GM12878 (cell line): ENCODE results near the gene HRCT1. TPM values are rescaled to one million over a fixed set of nuclear protein-coding genes. Genes with fewer than 3 reads are reported as not detected.

ENCODE experiments used
- ATAC-seq: fragments of 200-7000 bp; cut with Tn5 transposase; 3 replicates; pipeline ENCODE4 v1.9.1; 2020; ENCODE audit warnings: mild to moderate bottlenecking, moderate library complexity
- BruUV-seq: library from RNA; stranded (reverse); fragments of 400-500 nt; replicated peaks from 2 replicates; lab custom pipeline; 2021; lab: Mats Ljungman, UMichigan
- CTCF ChIA-PET: fragments of 300-600 bp; sonication (Branson Sonifier 250); formaldehyde crosslinking; extraction: SDS; loops from one replicate; lab custom pipeline; 2021; ENCODE audit warnings: inconsistent platforms; lab: Yijun Ruan, JAX
- POLR2A ChIA-PET: fragments of 350-600 bp; formaldehyde crosslinking; extraction: SDS; loops from one replicate; lab custom pipeline; 2021; ENCODE audit warnings: inconsistent platforms; lab: Charles Lee
- RAD21 ChIA-PET: fragments of 300-600 bp; sonication (Branson Sonifier 250); formaldehyde crosslinking; loops from one replicate; lab custom pipeline; 2023; ENCODE audit warnings: antibody characterized with exemption; ENCODE audit not compliant: unreplicated experiment; lab: Charles Lee
- SMC1A ChIA-PET: fragments of 300-600 bp; sonication (Branson Sonifier 250); formaldehyde crosslinking; loops from one replicate; lab custom pipeline; 2023; ENCODE audit not compliant: unreplicated experiment, uncharacterized antibody; lab: Charles Lee
- DNase-seq: peaks from one replicate; pipeline ENCODE4 v3.0.0-alpha.2; 2011; ENCODE audit warnings: low read depth, low spot score
- FAIRE-seq: peaks from 3 replicates; lab custom pipeline; 2011; peaks lifted over from hg19 to GRCh38; lab: Jason Lieb, UNC
- H2AFZ ChIP-seq: 2 replicates; pipeline ENCODE4 v1.6.0; 2011; ENCODE audit warnings: low read depth, low read length, control low read depth; ENCODE audit not compliant: control insufficient read depth
- H3K27ac ChIP-seq: 2 replicates; pipeline ENCODE4 v1.5.1; 2011; ENCODE audit warnings: control low read depth; ENCODE audit not compliant: control insufficient read depth, insufficient read depth
- H3K27me3 ChIP-seq, 2 experiments: replicated peaks in 1 of 2; 2 replicates each; pipeline versions ENCODE4 v1.6.0 to v1.6.1; 2011; ENCODE audit warnings: low read length in 1 of 2; ENCODE audit not compliant: control insufficient read depth in 2 of 2, insufficient read depth in 2 of 2
- H3K36me3 ChIP-seq, 2 experiments: 2 replicates each; pipeline ENCODE4 v1.5.1; 2011; ENCODE audit warnings: low read length in 1 of 2; ENCODE audit not compliant: control insufficient read depth in 2 of 2, insufficient read depth in 2 of 2
- H3K4me1 ChIP-seq: 2 replicates; pipeline ENCODE4 v1.6.1; 2011; ENCODE audit warnings: mild to moderate bottlenecking, low read length, moderate library complexity, mixed read lengths; ENCODE audit not compliant: control insufficient read depth, insufficient read depth
- H3K4me2 ChIP-seq: 2 replicates; pipeline ENCODE4 v1.6.0; 2011; ENCODE audit warnings: control low read depth; ENCODE audit not compliant: control insufficient read depth, insufficient read depth
- H3K4me3 ChIP-seq: fragments of 200-600 bp; sonication (generic); 2 replicates; pipeline ENCODE4 v1.5.1; 2016
- H3K79me2 ChIP-seq: 2 replicates; pipeline ENCODE4 v1.6.0; 2011; ENCODE audit warnings: low read length; ENCODE audit not compliant: control insufficient read depth, insufficient read depth
- H3K9ac ChIP-seq: 2 replicates; pipeline ENCODE4 v1.8.0; 2011; ENCODE audit warnings: low read length, control low read depth, mixed read lengths; ENCODE audit not compliant: control insufficient read depth, insufficient read depth
- H3K9me3 ChIP-seq: replicated peaks from 3 replicates; pipeline ENCODE4 v1.5.1; 2011; ENCODE audit warnings: mild to moderate bottlenecking, low read length; ENCODE audit not compliant: control insufficient read depth, insufficient read depth
- H4K20me1 ChIP-seq: 2 replicates; pipeline ENCODE4 v1.6.0; 2011; ENCODE audit not compliant: control insufficient read depth, insufficient read depth
- ATF3 ChIP-seq: IDR thresholded peaks from 2 replicates; pipeline ENCODE4 v1.6.1; 2011; ENCODE audit warnings: low read depth, mild to moderate bottlenecking, low read length, moderate library complexity, borderline replicate concordance; ENCODE audit errors: extremely low read depth
- CREB1 ChIP-seq: IDR thresholded peaks from 2 replicates; pipeline ENCODE4 v1.6.1; 2012; ENCODE audit warnings: low read depth, mild to moderate bottlenecking, inconsistent platforms
- FOXM1 ChIP-seq: IDR thresholded peaks from 2 replicates; pipeline ENCODE4 v1.6.1; 2012; ENCODE audit warnings: low read depth, mild to moderate bottlenecking, inconsistent platforms, low read length, moderate library complexity
- JUNB ChIP-seq: IDR thresholded peaks from 2 replicates; pipeline ENCODE4 v1.6.1; 2016; ENCODE audit warnings: antibody characterized with exemption, mild to moderate bottlenecking
- JUND ChIP-seq: IDR thresholded peaks from 2 replicates; pipeline ENCODE4 v1.6.1; 2012; ENCODE audit warnings: low read depth, mild to moderate bottlenecking, low read length, improper control_type of control experiment, moderate library complexity
- MTA2 ChIP-seq: fragments of 450-650 bp; IDR thresholded peaks from 2 replicates; pipeline ENCODE4 v1.6.1; 2016; ENCODE audit warnings: low read depth, mild to moderate bottlenecking, moderate library complexity
- PAX8 ChIP-seq: fragments of 450-650 bp; IDR thresholded peaks from 2 replicates; pipeline ENCODE4 v1.6.1; 2017; ENCODE audit warnings: mild to moderate bottlenecking, moderate library complexity
- PBX3 ChIP-seq: IDR thresholded peaks from 2 replicates; pipeline ENCODE4 v1.6.1; 2011; ENCODE audit warnings: mild to moderate bottlenecking, low read depth, low read length, moderate library complexity; ENCODE audit not compliant: insufficient replicate concordance
- RAD21 ChIP-seq: IDR thresholded peaks from 2 replicates; pipeline ENCODE4 v1.6.1; 2011; ENCODE audit warnings: mild to moderate bottlenecking, low read depth, low read length, moderate library complexity; ENCODE audit not compliant: insufficient read depth
- SRF ChIP-seq, 2 experiments: IDR thresholded peaks; 2 replicates each; pipeline ENCODE4 v1.6.1; 2011; ENCODE audit warnings: low read depth in 2 of 2, low read length in 2 of 2, mild to moderate bottlenecking in 1 of 2, moderate library complexity in 1 of 2
- SUZ12 ChIP-seq: fragments of 200-600 bp; sonication (generic); IDR thresholded peaks from one replicate; pipeline ENCODE4 v1.6.1; 2018; ENCODE audit warnings: antibody characterized with exemption, mild to moderate bottlenecking; ENCODE audit not compliant: unreplicated experiment
- USF1 ChIP-seq: IDR thresholded peaks from 2 replicates; pipeline ENCODE4 v1.6.1; 2011; ENCODE audit warnings: borderline replicate concordance, low read depth, mild to moderate bottlenecking, moderate library complexity, mixed read lengths, low read length; ENCODE audit not compliant: insufficient read depth; ENCODE audit errors: extremely low read length
- USF2 ChIP-seq: IDR thresholded peaks from 2 replicates; pipeline ENCODE4 v1.6.1; 2011; ENCODE audit warnings: low read depth, low read length, improper control_type of control experiment, borderline replicate concordance
- WRNIP1 ChIP-seq: IDR thresholded peaks from 2 replicates; pipeline ENCODE4 v1.6.1; 2011; ENCODE audit warnings: low read depth, low read length, improper control_type of control experiment, borderline replicate concordance
- YY1 ChIP-seq: IDR thresholded peaks from 2 replicates; pipeline ENCODE4 v1.6.1; 2011; ENCODE audit warnings: low read depth, mild to moderate bottlenecking, low read length
- ZNF24 ChIP-seq: fragments of 450-650 bp; IDR thresholded peaks from 2 replicates; pipeline ENCODE4 v1.6.1; 2017; ENCODE audit warnings: antibody characterized with exemption, mild to moderate bottlenecking
- WGBS: methylation state at CpG from one replicate; pipeline ENCODE4 v1.1.6; 2016; ENCODE audit warnings: low lambda C conversion rate; ENCODE audit not compliant: insufficient replicate concordance, insufficient coverage; ENCODE audit errors: missing lambda C conversion rate; 5-methylcytosine and 5-hydroxymethylcytosine counted together
- in situ Hi-C: fragments of 300-500 bp; cut with MboI; formaldehyde crosslinking; loops from 9 replicates; pipeline ENCODE4 v1.14.3; 2018; ENCODE audit warnings: mixed read lengths
- intact Hi-C: fragments of 100-400 bp; cut with micrococcal nuclease; formaldehyde crosslinking; loops from one replicate; pipeline ENCODE4 v1.14.2; 2022; ENCODE audit not compliant: unreplicated experiment
- polyA plus RNA-seq, 11 experiments: library from polyadenylated mRNA; depleted of rRNA in 4 of 11; unstranded in 6 of 11; stranded (reverse) in 5 of 11; fragments of >200 nt; fragmentation: Nextera tagmentation in 4 of 11; fragmentation: Illumina TruSeq in 1 of 11; extraction: Ambion mirVana in 4 of 11; extraction: Trizol in 1 of 11; gene quantifications; 1 replicate in 1 of 11; 2 replicates in 10 of 11; pipeline versions ENCODE4 v1.2.1 to v1.2.3, GENCODE V29; 2011 to 2016; ENCODE audit warnings: inconsistent platforms in 2 of 11, missing spikeins in 2 of 11, low read depth in 1 of 11
- total RNA-seq, 4 experiments: library from RNA; depleted of rRNA in 3 of 4; stranded (reverse); fragments of >200 nt in 3 of 4; fragmentation: Illumina TruSeq in 1 of 4; extraction: Trizol in 1 of 4; gene quantifications; 2 replicates each; pipeline versions ENCODE4 v1.2.1 to v1.2.3, GENCODE V29; 2013 to 2021

The HRCT1 gene
- total and polyA plus RNA-seq, 10 of the 15 experiments (the other 5 are each of a cell fraction or from before 2014, with no cell fraction given) = not detected

GRCh38 chr9:35952526-35953191, 46.7 kb downstream of the HRCT1 start:
- TF ChIP-seq MTA2 (no peak), YY1 (no peak), WRNIP1 (no peak), SRF (IDR thresholded peaks at IDR 0.05; ENCODE audit: low read depth in 2 of 2, low read length in 2 of 2) (no peak), ATF3 (no peak), USF2 (no peak), ZNF24 (no peak), RAD21 (no peak), USF1 (no peak), FOXM1 (no peak), JUND (no peak), CREB1 (no peak), PAX8 (no peak), JUNB (no peak), SUZ12 (no peak), PBX3 (no peak)
- TF ChIP-seq, all 136 proteins: peak for 0
- CTCF ChIA-PET = interaction anchor here (0.7 to 2.2 kb wide), 6 partner anchors 12 to 163 kb away, joined by 3 to 16 read pairs (median 6); no protein-coding TSS in a partner anchor
- FAIRE-seq = no peak

More at GRCh38 chr9:35952526-35953191, 46.7 kb downstream of the HRCT1 start:
- no TSS peak for BruUV-seq
- Histone ChIP-seq H3K9ac (no peak overlapping the region), H3K27me3 (no peaks in the 10 kb centered on the region; a peak in 1 of 4 replicates), H3K4me3 (no peak overlapping the region), H2AFZ (no peak overlapping the region), H4K20me1 (no peaks in the 10 kb centered on the region), H3K9me3 (no peaks in the 10 kb centered on the region), H3K79me2 (no peaks in the 10 kb centered on the region), H3K36me3 (no peaks in the 10 kb centered on the region), H3K4me2 (no peak overlapping the region), H3K27ac (no peak overlapping the region), H3K4me1 (no peaks in the 10 kb centered on the region)
- 25% methylated on average over 6 of the region's 6 CpGs for WGBS
- intact Hi-C loops (no loop called here), in situ Hi-C loops (no loop called here)
- POLR2A ChIA-PET = no interaction called here
- no peak for DNase-seq
- RAD21 ChIA-PET = interaction anchor here (0.6 to 1.8 kb wide), 2 partner anchors 70 to 1278 kb away, joined by 3 to 5 read pairs; no protein-coding TSS in a partner anchor
- no peak for ATAC-seq
- SMC1A ChIA-PET = interaction anchor here (0.8 to 1.9 kb wide), 4 partner anchors 10 to 71 kb away, joined by 3 to 6 read pairs (median 3); no protein-coding TSS in a partner anchor
